ENCODE data around the gene CKAP2.
"Not testable (repeated sequence)": the region's sequence is repeated elsewhere in the genome, so short reads cannot be mapped to it uniquely, and the experiment has no call there.

The CKAP2 gene, protein sequence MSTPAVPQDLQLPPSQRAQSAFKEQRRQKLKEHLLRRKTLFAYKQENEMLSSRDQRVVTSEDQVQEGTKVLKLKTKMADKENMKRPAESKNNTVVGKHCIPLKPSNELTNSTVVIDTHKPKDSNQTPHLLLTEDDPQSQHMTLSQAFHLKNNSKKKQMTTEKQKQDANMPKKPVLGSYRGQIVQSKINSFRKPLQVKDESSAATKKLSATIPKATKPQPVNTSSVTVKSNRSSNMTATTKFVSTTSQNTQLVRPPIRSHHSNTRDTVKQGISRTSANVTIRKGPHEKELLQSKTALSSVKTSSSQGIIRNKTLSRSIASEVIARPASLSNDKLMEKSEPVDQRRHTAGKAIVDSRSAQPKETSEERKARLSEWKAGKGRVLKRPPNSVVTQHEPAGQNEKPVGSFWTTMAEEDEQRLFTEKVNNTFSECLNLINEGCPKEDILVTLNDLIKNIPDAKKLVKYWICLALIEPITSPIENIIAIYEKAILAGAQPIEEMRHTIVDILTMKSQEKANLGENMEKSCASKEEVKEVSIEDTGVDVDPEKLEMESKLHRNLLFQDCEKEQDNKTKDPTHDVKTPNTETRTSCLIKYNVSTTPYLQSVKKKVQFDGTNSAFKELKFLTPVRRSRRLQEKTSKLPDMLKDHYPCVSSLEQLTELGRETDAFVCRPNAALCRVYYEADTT

DNA sequence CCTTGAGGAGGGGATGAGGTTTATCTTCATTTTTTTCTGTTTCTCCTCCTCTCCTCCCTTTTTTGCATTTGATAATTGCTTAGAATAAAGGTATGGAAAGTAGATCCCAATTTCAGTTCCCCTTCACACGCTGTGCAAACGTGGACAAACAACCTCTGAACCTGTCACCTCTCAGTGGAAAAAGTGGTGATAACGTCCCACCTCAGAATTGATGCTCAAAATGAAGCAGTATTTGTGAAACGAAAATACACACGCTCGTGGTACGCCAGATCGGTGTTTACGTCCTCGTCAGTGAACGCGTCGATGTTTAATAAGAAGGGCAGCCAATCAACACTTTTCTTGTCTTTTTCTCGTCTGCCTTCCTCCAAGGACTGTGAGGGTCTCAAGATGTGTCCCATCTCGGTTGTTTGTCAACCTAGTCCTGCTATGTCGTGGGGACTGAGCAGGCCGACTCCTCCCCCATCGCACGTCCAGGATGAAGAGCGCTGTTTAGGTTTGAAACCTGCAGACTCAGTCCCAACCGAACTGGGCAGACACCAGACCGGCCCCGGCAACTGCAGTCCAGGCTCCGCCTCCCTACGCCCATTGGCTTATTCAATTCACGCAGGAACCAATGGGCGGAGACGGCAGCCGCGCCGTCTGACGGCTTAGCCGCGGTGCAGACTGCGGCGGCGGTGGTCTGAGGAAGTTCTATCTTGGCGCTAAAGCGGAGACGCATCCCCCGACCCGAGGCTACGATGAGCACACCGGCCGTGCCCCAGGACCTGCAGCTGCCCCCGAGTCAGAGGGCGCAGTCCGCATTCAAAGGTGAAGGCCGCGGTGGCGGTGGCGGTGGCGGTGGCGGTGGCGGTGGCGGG, at the start of gene CKAP2:
TSS of gene CKAP2 (plus strand) at position 659 of the 857 bp plus-strand sequence. CDS start at position 738, 79 bp downstream.
- DNase-seq (ENCODE audit: low spot score in 2 of 2) (peak; percentile 83 to 95), ATAC-seq (peak; percentile 88)
- H3K9me3 Mint-ChIP-seq, result no peaks in the 10 kb centered on the region
- H3K4me3 Mint-ChIP-seq, result peak within 1 kb of the TSS; percentile 91
- H3K36me3 Mint-ChIP-seq, result peaks cover 53% of the 10 kb centered on the region
- peak within 1 kb of the TSS; percentile 99 for H3K27ac Mint-ChIP-seq
- H3K4me1 Mint-ChIP-seq, result peaks cover 29% of the 10 kb centered on the region

DNA sequence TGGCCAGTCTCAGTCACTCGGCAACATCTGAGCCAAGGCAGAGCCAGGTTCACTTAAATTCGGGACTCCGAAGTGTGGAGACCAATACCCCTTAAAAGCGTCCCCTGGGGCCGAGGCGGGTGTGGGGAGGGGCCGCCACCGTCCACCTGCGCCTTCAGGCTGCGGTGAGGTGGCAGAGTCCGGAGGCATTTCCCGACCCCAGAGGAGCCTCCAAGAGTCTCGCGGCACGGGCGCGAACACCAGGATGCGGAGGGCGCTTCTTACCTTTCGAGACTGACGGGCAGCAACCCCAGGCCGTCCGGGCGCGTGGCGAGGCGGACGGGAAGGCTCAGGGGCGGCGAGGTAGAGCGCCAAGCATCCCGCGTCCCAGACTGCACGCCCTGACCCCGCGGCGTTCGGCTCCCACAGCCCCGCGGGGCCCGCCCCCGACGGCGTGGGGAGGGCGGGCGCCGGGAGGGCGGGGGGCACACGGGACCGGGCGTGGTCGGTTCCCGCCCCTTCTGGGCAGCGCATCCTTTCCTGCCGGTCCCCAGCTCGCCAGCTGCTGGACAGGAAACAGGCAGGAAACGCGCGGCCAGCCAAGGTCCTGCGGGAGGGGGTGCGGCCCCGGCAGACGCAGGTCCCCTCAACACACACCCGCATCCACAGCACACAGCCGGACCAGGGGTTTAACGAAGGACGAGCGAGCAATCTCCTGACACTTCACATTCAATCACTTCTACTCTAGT, 49.3 kb upstream of the CKAP2 start, which contains the start of gene THSD1:
TSS of gene THSD1 (minus strand) at position 406 of the 728 bp plus-strand sequence. CDS start 3,572 bp downstream, outside the sequence.
- DNase-seq (ENCODE audit: low spot score in 2 of 2), result no peak
- no peak within 1 kb of the TSS for H3K27ac Mint-ChIP-seq
- ATAC-seq, result peak; percentile 79
- H3K4me3 Mint-ChIP-seq, result peak within 1 kb of the TSS; percentile 71
- H3K36me3 Mint-ChIP-seq, result peaks cover 14% of the 10 kb centered on the region
- H3K9me3 Mint-ChIP-seq, result no peaks in the 10 kb centered on the region
- peaks cover 14% of the 10 kb centered on the region for H3K4me1 Mint-ChIP-seq

GRCh38 chr13:52406629-52407028, 48.6 kb upstream of the CKAP2 start:
- Mint-ChIP-seq H3K4me1 (peaks cover 15% of the 10 kb centered on the region), H3K4me3 (peak overlapping the region; percentile 71), H3K36me3 (peaks cover 18% of the 10 kb centered on the region), H3K9me3 (no peaks in the 10 kb centered on the region), H3K27ac (no peak overlapping the region)
- no peak for ATAC-seq
- no peak for DNase-seq (ENCODE audit: low spot score in 2 of 2)

DNA sequence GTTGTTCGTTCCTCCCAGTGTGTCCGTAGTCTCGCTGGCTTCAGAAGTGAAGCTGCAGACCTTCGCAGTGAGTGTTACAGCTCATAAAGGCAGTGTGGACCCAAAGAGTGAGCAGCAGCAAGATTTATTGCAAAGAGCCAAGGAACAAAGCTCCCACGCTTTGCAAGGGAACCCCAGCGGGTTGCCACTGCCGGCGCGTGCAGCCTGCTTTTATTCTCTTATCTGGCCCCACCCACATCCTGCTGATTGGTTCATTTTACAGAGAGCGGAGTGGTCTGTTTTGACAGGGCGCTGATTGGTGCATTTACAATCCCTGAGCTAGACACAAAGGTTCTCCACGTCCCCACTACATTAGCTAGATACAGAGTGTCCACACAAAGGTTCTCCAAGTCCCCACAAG, 47.8 kb upstream of the CKAP2 start:
- not testable (repeated sequence) for DNase-seq (ENCODE audit: low spot score in 2 of 2); ATAC-seq; H3K9me3 Mint-ChIP-seq; H3K27ac Mint-ChIP-seq; H3K4me3 Mint-ChIP-seq
- H3K4me1 Mint-ChIP-seq, result peaks cover 21% of the 10 kb centered on the region
- peaks cover 23% of the 10 kb centered on the region for H3K36me3 Mint-ChIP-seq

DNA sequence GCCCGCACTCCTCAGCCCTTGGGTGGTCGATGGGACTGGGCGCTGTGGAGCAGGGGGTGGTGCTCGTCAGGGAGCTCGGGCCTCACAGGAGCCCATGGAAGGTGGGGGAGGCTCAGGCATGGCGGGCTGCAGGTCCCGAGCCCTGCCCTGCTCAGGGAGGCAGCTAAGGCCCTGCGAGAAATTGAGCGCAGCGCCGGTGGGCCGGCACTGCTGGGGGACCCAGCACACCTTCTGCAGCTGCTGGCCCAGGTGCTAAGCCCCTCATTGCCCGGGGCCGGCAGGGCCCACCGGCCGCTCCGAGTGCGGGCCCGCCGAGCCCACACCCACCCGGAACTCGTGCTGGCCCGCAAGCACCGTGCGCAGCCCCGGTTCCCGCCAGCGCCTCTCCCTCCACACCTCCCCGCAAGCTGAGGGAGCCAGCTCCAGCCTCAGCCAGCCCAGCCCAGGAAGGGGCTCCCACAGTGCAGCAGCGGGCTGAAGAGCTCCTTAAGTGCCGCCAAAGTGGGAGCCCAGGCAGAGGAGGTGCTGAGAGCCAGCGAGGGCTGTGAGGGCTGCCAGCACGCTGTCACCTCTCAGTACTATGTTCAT, 47.1 kb upstream of the CKAP2 start:
- Mint-ChIP-seq H3K36me3 (peaks cover 31% of the 10 kb centered on the region), H3K4me1 (peaks cover 21% of the 10 kb centered on the region)
- not testable (repeated sequence) for H3K9me3 Mint-ChIP-seq; ATAC-seq; DNase-seq (ENCODE audit: low spot score in 2 of 2); H3K4me3 Mint-ChIP-seq; H3K27ac Mint-ChIP-seq

DNA sequence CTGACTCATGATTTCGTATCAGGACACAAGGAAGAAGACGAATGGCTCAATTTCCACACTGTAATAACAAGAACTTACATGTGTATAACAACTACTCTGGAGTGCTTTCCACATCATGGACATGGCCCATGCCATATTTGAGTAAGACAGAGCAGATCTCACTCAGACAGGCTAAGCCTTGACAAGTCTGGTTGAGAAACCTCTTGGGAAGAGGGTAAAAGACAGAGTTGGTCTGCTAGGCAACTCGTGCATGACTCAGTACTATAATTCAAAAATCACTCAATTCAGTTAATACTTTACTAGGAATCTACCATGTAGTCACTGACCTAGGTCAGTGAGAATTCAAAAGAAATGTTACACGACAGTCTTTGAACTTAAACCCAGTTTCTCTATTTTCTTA, 43.6 kb upstream of the CKAP2 start:
- Mint-ChIP-seq H3K4me1 (peaks cover 7% of the 10 kb centered on the region), H3K27ac (peak overlapping the region; percentile 56), H3K4me3 (no peak overlapping the region), H3K9me3 (no peaks in the 10 kb centered on the region), H3K36me3 (peaks cover 65% of the 10 kb centered on the region)
- ATAC-seq, result peak; percentile 97
- DNase-seq (ENCODE audit: low spot score in 2 of 2), result no peak

DNA sequence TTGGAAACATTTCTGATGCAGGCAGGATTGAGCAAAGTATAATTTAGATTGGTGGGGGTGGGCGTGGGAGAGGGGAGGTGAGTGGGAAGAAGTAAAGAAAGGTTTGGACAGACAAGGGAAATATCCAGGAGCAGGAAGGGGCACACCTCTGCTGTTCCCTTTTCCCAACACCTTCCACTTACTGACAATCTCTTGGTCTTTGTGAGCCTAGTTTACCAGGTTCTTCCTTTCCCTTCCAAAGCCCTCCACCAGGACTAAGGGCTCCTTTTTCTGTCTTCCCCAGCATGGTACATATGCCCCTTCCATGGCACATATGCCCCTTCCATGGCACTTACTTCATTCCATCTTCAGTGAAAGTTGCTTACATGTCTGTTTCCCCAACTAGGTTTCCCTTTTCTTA, 43.1 kb upstream of the CKAP2 start:
- DNase-seq (ENCODE audit: low spot score in 2 of 2) (no peak), ATAC-seq (no peak)
- H3K36me3 Mint-ChIP-seq, result peaks cover 70% of the 10 kb centered on the region
- H3K27ac Mint-ChIP-seq, result peak overlapping the region; percentile 56
- no peaks in the 10 kb centered on the region for H3K9me3 Mint-ChIP-seq
- H3K4me3 Mint-ChIP-seq, result no peak overlapping the region
- peaks cover 7% of the 10 kb centered on the region for H3K4me1 Mint-ChIP-seq

- H3K4me1 Mint-ChIP-seq, result peaks cover 7% of the 10 kb centered on the region
- peak overlapping the region; percentile 13 for H3K27ac Mint-ChIP-seq
- H3K9me3 Mint-ChIP-seq, result no peaks in the 10 kb centered on the region
- no peak overlapping the region for H3K4me3 Mint-ChIP-seq
- ATAC-seq (no peak), DNase-seq (ENCODE audit: low spot score in 2 of 2) (no peak)
- peaks cover 89% of the 10 kb centered on the region for H3K36me3 Mint-ChIP-seq
Measured at GRCh38 chr13:52414051-52414450, 41.2 kb upstream of the CKAP2 start.

- peak overlapping the region; percentile 13 for H3K27ac Mint-ChIP-seq
- peaks cover 7% of the 10 kb centered on the region for H3K4me1 Mint-ChIP-seq
- ATAC-seq (no peak), DNase-seq (ENCODE audit: low spot score in 2 of 2) (no peak)
- H3K4me3 Mint-ChIP-seq, result no peak overlapping the region
- peaks cover 94% of the 10 kb centered on the region for H3K36me3 Mint-ChIP-seq
- no peaks in the 10 kb centered on the region for H3K9me3 Mint-ChIP-seq
Measured at GRCh38 chr13:52414963-52415362, 40.3 kb upstream of the CKAP2 start.

DNA sequence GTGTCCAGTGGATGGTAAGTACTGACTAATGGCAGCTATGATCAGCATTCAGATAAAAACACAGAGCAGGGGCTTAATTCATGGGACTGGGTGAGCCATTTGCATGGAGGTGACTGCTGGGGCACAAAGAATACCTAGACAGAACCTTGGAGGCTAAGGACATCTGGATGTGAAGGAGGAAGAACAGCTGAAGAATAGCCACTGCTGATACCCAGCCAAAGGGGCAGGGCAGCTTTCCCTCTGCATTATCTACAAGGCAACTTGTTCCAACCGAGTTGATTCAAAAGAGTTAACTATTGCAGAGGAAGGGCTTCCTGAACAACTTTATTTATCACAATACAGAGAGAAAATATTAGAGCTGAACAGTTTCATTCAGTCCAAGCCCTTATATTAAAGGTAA, 36.2 kb upstream of the CKAP2 start:
- no peak for DNase-seq (ENCODE audit: low spot score in 2 of 2)
- no peaks in the 10 kb centered on the region for H3K9me3 Mint-ChIP-seq
- H3K27ac Mint-ChIP-seq, result peak overlapping the region; percentile 9
- no peak overlapping the region for H3K4me3 Mint-ChIP-seq
- no peak for ATAC-seq
- no peaks in the 10 kb centered on the region for H3K4me1 Mint-ChIP-seq
- H3K36me3 Mint-ChIP-seq, result peaks cover 99% of the 10 kb centered on the region

- ATAC-seq, result no peak
- peaks cover 99% of the 10 kb centered on the region for H3K36me3 Mint-ChIP-seq
- H3K27ac Mint-ChIP-seq, result no peak overlapping the region
- no peaks in the 10 kb centered on the region for H3K9me3 Mint-ChIP-seq
- no peak for DNase-seq (ENCODE audit: low spot score in 2 of 2)
- H3K4me3 Mint-ChIP-seq, result no peak overlapping the region
- no peaks in the 10 kb centered on the region for H3K4me1 Mint-ChIP-seq
Measured at GRCh38 chr13:52421216-52421615, 34.1 kb upstream of the CKAP2 start.

DNA sequence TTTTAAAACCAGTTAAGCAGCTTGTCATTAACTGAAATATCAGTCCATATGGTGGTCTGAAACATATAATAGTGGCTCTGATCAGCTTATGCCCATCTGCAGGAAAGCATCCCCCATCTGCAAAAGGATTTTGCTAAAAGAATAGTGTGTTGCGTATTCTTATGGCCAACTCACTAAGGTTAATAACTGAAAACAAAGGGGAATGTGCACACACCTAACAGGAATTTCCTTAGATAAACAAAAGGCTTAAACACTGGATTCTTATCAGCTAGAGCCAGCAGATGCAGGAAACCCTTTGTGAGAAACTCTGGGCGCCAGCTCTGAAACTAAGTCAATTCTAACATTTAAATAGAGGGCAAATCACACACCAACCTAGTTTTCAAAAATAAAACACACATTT, 27.0 kb upstream of the CKAP2 start:
- DNase-seq (ENCODE audit: low spot score in 2 of 2) (no peak), ATAC-seq (no peak)
- Mint-ChIP-seq H3K9me3 (no peaks in the 10 kb centered on the region), H3K4me3 (no peak overlapping the region), H3K27ac (no peak overlapping the region), H3K36me3 (peaks cover 100% of the 10 kb centered on the region), H3K4me1 (no peaks in the 10 kb centered on the region)

- H3K36me3 Mint-ChIP-seq, result peaks cover 100% of the 10 kb centered on the region
- DNase-seq (ENCODE audit: low spot score in 2 of 2), result no peak
- no peaks in the 10 kb centered on the region for H3K9me3 Mint-ChIP-seq
- H3K27ac Mint-ChIP-seq, result no peak overlapping the region
- ATAC-seq, result no peak
- no peak overlapping the region for H3K4me3 Mint-ChIP-seq
- H3K4me1 Mint-ChIP-seq, result no peaks in the 10 kb centered on the region
Measured at GRCh38 chr13:52432456-52432855, 22.8 kb upstream of the CKAP2 start.

DNA sequence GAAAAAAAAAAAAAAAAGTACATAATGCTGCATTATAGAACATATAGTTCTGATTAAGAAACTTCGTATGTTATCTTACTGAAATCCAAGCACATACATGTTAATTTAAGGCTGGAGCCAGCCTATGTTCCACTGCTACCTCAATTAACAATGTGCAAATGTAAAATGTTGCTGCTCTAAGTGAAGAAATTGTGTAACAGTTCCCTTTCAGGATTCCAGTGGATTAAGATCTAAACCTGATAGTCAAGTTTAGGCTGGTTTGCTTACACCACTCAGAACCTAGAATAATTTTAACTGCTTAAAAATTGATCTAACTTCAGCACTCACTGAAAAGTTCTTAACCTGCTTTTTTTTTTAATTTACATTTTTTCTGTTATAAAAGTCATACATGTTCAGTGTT, 9.0 kb upstream of the CKAP2 start:
- Mint-ChIP-seq H3K4me3 (no peak overlapping the region), H3K9me3 (no peaks in the 10 kb centered on the region)
- no peak for ATAC-seq

More for the DNA sequence above, 9.0 kb upstream of the CKAP2 start:
- peaks cover 39% of the 10 kb centered on the region for H3K36me3 Mint-ChIP-seq
- no peak for DNase-seq (ENCODE audit: low spot score in 2 of 2)
- no peak overlapping the region for H3K27ac Mint-ChIP-seq
- H3K4me1 Mint-ChIP-seq, result peaks cover 35% of the 10 kb centered on the region
